DMS 273 (cell line): ENCODE data around the gene RHOXF2.
A peak's percentile ranks its signal among the peaks of the same experiment; 100 is the strongest.
"Not testable (repeated sequence)": the region's sequence is repeated elsewhere in the genome, so short reads cannot be mapped to it uniquely, and the experiment has no call there.

Experiments
- DNase-seq: peaks from one replicate; lab custom pipeline; 2025; ENCODE audit not compliant: unreplicated experiment; lab: John Stamatoyannopoulos, UW

Gene RHOXF2

GRCh38 chrX:120158313-120158712 lies at the start of gene RHOXF2:
RHOXF2 (plus strand) TSS chrX:120158613; CDS start chrX:120158751, 138 bp downstream.
- DNase-seq: not testable (repeated sequence)

- DNase-seq: no peak
Observed at GRCh38 chrX:120109378-120109777, 49.0 kb upstream of the RHOXF2 start.

- no peak for DNase-seq
Observed at GRCh38 chrX:120111611-120112010, 46.8 kb upstream of the RHOXF2 start.

- DNase-seq: no peak
Observed at GRCh38 chrX:120115438-120115963, 42.9 kb upstream of the RHOXF2 start, which contains the start of gene RHOXF1. RHOXF1 (minus strand) TSS chrX:120115913; CDS start chrX:120115862, 51 bp downstream.

GRCh38 chrX:120120223-120120622 lies 38.2 kb upstream of the RHOXF2 start:
- DNase-seq: no peak

- no peak for DNase-seq
Observed at GRCh38 chrX:120125444-120125843, 33.0 kb upstream of the RHOXF2 start.

- not testable (repeated sequence) for DNase-seq
Observed at GRCh38 chrX:120128306-120128846, 30.0 kb upstream of the RHOXF2 start.

GRCh38 chrX:120136128-120136527 lies 22.3 kb upstream of the RHOXF2 start:
- no peak for DNase-seq

GRCh38 chrX:120136840-120137239 lies 21.6 kb upstream of the RHOXF2 start:
- no peak for DNase-seq

GRCh38 chrX:120137439-120137838 lies 21.0 kb upstream of the RHOXF2 start:
- DNase-seq: no peak

- DNase-seq: no peak
Observed at GRCh38 chrX:120140293-120140981, 18.0 kb upstream of the RHOXF2 start.

- DNase-seq: peak; percentile 60
Observed at GRCh38 chrX:120144178-120144844, 14.1 kb upstream of the RHOXF2 start.

- DNase-seq: no peak
Observed at GRCh38 chrX:120145295-120145925, 13.0 kb upstream of the RHOXF2 start.

GRCh38 chrX:120146323-120146722 lies 12.1 kb upstream of the RHOXF2 start:
- not testable (repeated sequence) for DNase-seq

- DNase-seq: no peak
Observed at GRCh38 chrX:120147537-120147936, 10.9 kb upstream of the RHOXF2 start.

- not testable (repeated sequence) for DNase-seq
Observed at GRCh38 chrX:120150109-120150744, 8.2 kb upstream of the RHOXF2 start.

GRCh38 chrX:120159086-120159485 lies 673 bp downstream of the RHOXF2 start:
- DNase-seq: not testable (repeated sequence)

- not testable (repeated sequence) for DNase-seq
Observed at GRCh38 chrX:120193254-120193653, 34.8 kb downstream of the RHOXF2 start.

GRCh38 chrX:120193720-120194119 lies 35.3 kb downstream of the RHOXF2 start:
- not testable (repeated sequence) for DNase-seq

- not testable (repeated sequence) for DNase-seq
Observed at GRCh38 chrX:120195786-120196185, 37.4 kb downstream of the RHOXF2 start.
